GM18867 (cell line): ENCODE data around the gene LRRC18.

Experiments used
- ATAC-seq: cut with Tn5 transposase; IDR thresholded peaks from one replicate; pipeline ENCODE4 v1.9.1; 2021; ENCODE audit warnings: mild to moderate bottlenecking, moderate library complexity; ENCODE audit not compliant: unreplicated experiment

LRRC18 gene

DNA sequence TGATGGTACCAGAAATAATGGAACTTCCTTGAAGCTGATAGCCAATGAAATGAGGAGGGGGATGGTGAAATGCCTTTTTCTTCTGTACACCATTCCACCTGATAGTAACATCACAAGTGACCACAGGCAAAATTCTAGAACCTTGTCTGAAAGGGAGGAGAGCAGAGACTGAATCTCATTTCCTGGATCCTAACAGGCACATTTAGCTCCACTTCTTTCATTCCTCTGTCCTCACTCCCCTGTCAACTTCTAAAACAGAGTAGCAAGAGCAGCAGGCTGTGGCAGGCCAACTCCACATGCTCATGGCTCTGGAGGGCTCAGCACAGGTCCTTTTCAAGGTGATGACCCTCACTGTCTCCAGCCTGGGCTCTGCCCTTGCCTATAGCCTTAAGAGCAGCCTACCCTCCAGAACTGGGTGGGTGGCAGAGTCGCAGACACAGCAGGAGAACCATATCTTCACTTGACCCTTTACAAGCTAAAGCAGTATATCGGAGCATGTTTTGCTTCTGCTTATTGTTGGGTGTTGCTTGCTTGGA lies at the start of gene LRRC18:
Gene LRRC18 (minus strand): TSS at position 51 of the 536 bp plus-strand sequence. CDS start 25,685 bp downstream, outside the sequence.
- no peak for ATAC-seq

DNA sequence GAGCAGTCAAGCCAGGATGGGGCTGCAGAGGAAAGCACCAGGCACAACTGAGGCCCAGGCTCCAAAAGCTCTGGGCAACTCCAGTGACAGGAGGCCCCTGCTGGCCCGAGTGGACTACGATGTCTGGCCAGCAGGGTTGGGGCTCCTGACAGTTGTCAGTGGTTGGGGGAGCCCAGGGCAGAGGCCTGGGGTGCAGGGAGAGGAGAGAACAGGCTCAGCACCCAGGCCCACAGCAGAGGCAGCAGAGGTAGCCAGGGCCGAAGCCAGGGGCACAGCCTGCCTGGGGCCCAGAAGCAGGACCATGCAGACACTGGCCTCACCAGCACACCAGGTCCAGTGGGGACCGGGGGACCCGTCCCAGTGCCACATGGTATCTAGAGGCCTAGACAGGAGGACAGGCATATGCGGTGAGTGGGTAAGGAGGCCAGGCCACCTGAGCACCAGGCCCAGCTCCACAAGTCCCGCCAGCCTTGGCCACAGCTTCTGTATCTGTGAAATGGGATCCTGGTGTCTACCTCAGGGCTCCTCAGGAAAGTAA lies 46.0 kb upstream of the LRRC18 start:
- no peak for ATAC-seq

DNA sequence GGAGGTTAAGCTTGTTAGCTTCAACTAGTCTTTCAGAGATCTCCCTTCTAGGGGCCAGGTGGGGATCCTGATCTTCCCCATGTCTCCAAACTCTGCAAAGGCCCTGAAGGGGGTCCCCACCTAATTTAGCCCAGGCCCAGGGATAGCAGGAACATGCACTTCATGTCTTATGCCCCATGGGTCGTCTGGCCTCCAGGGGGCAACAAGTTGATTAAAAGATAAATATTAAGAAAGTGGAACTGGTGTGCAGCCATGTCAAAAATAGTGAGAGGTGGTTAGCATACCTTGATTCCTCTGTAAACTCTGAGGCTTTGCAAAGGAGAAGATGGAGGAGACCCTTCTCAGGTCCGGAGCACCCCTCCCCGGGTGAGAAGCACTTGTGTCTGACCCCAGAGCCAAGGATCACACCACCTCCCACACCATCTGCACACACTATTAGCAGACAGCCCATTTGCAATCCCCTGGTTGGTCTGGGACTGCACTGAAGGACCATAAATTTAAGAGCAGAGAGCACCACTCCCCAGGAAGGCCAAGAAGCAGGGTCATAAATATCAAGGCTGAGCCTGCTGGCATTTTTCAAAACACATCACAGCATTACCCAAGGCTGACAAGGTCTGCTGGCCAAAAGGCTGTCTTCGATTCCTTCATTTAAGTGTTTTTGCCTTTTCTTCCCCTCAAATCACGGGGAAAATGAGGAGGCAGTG lies 44.2 kb upstream of the LRRC18 start:
- ATAC-seq = no peak

DNA sequence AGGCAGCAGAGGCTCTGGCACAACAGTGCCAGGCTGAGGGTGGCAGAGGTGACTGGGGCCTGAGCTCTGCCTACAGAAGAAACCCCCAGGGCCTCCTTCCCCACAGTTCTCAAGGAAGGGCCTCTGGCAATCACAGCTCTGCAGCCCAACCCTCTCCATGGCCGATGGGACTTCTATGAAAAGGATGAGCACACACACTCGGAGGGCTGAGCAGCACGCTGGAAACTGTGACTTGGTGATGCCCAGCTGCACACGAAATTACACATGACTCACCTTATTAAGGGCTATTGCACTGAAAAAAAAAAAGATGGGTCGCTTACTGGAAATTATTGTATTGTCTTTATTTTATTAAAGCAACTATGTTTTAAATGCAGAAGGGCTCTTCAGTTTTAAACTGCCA lies 42.9 kb upstream of the LRRC18 start:
- no peak for ATAC-seq

DNA sequence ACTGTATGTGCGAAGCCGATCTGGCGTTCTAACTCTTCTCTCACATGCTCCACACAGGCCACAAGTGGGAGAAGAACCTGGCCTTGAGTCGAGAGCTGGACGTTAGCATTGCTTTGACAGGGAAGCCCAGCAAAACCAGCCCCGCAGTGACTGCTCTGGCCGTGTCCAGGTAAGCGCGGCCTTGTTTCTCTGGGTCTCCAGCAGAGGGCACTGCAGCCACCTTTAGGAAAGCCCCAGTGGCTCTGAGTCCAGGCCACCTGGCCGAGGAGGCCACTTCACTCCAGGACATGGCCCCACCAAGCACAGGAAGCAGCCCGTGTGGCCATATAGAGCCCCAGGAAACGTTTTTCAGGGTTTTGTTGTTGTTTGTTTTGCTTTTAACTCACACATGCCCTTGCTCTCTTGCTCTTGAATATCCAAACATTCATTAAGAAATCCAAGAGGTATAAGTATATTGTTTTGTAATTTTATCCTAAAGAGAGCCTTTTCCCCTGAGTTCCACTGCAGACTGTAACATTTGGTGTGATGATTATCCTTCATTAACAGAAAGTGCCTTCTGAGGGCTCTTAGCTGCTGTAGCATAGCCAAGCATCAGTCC lies 41.8 kb upstream of the LRRC18 start:
- ATAC-seq = no peak

DNA sequence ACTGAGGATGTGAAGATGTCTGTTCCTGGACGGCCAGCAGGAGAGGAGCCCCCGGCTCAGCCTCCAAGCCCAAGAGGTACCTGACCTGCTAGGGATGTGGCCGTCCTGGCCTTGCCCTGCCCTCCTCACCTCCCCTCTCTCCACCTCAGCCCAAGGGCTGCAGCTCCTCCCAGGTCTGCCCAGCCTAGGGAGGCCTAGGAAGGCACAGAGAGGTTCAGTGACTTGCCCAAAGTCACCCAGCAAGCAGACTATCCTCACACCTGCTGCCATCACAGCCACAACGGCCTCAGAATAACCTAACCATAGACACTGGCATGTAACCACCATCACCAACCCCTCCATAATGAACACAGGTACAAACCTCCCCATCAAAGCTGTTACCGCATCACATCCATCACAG lies 38.7 kb upstream of the LRRC18 start:
- no peak for ATAC-seq

DNA sequence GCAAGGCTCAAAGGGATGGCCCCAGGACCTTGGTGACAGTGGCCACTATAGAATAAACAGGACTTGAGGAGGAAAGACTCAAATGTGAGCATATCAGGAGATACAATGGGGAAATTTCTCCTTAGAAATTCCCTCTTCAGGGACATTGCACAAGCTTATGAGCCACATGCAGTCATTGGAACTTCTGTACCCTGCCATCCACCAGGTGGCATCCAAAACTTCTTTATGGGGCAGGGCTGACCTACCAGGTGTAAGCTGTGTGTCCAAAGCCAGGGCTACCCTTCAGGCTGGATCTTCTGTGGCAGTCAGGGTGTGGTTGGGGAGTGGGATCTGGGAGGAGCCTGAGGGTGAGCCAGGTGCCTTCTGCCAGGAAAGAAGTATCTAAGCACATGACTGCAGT lies 36.6 kb upstream of the LRRC18 start:
- no peak for ATAC-seq

DNA sequence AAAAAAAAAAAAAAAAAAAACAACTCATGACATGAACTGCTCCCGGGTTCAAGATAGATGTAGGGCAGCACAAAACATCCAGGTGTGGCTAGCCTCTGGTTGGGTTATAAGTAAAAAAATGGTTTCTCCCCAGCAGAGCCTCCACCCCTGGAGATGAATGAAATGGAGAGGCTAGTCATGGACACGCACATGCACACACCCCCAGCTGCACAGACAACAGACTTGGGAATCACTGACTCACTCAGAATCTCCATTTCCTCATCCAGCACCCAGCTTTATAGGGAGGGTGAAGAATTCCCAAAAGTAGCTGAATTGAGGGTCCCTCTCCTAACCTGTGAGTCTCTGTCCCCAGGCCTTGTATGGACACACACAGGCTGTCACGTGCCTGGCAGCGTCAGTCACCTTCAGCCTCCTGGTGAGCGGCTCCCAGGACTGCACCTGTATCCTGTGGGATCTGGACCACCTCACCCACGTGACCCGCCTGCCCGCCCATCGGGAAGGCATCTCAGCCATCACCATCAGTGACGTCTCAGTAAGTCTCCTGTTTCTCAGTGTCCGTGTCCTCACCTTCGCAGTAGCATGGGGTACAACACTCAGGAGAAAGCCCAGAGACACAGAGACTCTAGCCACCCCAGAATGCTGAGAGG lies 35.0 kb upstream of the LRRC18 start:
- no peak for ATAC-seq

DNA sequence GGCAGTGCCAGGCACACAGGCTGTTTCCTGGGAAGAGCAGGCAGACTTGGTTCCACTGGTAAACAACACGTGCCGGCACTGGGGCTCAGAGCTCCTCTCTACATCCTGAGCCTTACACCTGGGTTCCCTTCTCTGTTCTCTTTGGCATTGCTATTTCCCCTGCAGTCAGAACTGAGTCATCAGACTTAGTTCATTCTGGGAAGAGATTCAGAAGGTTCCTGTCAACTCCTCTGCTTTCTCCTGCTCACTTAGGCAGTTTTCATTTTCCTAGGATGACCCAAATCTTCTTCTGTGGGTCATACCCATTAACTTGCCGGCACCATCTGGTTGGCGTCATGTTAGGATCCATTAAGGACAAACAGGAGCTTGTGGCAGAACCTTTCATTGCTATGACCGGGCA lies 33.4 kb upstream of the LRRC18 start:
- ATAC-seq = no peak

DNA sequence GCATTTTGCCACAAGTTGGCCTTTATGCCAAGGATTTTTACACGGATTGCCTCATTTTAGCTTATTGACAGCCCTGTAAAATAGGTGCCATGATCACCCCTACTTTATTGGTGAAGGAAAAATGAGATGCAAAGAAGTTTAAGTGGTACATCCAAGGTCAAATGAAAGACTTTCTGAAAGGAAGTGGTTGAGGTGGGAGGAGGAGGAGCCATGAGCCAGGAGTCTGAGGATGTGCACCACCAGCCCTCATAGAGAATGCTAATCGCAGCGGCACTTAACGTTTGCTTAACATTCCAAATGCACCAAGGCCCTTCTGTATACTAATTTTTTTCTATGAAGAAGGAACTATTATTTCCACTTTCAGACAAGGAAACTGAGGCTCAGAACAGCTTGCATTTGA lies 31.0 kb upstream of the LRRC18 start:
- no peak for ATAC-seq

DNA sequence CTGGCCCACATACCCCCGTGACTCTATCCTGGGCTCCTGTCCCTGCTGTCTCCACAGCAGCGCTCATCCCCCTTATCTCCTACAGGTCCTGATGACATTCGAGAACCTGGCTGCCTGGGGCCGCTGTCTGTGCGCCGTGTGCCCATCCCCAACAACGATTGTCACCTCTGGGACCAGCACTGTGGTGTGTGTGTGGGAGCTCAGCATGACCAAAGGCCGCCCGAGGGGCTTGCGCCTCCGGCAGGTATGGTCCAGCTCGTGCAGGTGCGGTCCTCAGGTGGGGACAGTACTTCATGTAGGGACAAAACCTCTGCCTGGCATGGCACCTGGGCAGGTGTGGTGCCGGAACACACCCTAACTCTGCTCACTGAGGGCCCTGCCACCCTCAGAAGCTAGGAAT lies 30.4 kb upstream of the LRRC18 start:
- no peak for ATAC-seq

DNA sequence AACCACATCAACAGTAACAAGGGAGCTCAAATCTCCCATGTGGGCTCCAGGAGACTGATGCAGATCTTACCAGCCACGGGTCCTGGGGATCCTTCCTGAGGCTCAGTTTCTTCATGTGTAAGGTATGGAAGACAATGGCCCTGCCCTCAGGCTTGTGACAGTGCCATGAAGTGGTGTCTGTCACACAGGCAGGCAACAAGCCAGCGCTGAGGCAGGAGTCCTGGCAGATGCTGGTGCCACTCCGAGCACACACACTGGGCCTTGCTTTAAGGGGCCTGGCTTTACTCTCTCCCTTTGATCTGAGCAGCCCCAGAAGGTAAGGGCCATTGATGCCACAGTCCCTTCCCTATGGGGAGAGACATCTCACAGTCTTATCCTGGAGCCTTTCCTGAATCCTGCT lies 28.4 kb upstream of the LRRC18 start:
- no peak for ATAC-seq

DNA sequence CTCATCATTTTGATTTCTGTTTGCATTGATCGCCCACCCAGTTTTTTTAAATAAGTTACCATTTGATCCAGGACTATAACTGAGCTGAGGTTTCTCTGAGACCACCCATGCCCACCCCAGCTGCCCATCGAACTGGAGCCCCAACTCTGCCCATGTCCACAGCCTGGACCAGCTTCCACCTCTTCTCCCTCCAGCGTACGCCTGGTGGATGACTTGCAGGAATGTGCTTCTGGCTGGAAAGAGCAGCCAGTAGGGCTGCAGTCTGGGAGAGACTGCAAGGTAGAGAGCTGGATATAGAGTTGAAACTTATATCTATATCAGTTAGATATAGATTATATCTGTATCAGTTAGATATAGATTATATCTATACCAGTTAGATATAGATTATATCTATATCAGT lies 25.8 kb upstream of the LRRC18 start:
- no peak for ATAC-seq

DNA sequence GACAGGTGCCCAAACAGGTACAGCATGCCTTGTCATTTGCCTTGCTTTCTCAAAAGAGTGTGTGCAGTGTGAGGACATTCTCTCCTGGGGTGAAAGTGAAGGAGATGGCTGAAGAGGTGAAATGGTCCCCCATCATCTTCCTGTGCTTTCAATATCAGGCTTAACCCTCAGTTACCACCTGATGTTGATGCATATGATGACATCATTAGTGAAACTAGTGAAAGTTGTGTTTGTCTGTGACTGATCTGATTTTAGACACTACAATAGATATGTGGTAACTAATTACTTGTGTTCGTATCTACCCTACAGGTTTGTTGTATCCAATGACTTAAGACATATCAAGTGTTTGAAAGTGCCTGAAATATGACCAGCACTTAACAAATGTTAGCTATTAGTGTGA lies 24.4 kb upstream of the LRRC18 start:
- ATAC-seq = no peak

DNA sequence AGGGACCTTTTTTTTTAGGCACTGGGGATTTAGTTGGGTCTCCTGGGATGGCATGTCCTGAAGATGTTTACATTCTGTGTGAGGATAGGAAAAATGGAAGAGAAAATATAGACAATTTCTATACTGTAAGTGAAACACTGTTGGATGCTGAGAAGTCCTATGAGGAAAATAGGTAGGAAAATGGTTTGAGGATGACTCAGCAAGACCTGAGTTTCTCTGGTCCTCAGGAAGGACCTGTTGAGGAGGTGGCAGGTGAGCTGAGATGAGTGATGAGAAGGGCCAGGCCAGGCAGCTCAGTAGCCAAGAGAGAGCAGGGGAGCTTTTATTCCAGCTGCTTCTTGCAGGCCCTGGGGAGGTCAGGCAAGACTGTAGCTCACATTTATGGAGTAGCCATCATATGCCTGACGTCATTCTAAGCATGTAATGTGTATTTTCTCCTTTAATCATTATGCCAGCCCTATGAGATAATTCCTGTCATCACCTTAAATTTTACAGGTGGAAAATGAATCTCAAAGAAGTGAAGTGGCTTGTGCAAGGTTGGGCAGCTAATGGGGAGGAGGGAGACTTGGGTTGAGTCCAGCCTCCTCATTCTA lies 19.1 kb upstream of the LRRC18 start:
- no peak for ATAC-seq

DNA sequence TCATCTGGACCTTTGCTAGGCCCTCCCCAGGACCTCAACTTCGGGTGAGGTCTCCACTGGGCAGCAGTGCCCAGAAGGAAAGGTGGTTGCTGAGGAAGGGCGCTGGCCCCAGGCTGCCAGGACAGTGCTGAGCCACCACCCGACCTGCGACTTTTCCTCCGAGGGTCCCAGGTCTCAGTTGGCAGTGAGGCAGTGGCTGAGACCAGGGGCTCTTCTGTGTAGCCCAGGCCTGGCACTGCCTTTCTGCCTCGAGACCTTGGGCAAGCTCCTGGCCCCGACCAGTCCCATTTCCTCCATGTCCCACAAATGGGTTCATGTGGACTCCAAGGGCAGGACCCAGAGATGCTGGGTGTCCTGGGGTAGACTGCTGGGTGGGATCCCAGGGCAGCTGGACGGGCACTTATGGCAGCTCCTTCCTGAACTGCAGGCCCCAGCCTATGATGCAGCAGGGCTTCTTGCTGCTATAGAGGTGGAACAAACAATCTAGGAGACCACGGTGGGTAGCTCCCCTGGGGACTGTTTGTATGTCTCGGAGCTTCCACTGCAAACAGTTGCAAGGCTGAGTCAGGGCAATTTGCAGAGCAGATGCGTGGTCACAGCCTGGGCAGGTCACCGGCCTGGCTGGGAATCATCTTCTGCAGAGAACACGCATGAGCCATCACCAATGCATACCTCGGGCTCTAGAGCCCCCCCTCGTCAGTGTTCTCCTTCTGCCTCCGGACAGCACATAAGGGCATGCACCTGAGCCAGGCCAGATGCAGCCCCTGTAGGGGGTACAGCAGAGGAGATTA lies 17.9 kb upstream of the LRRC18 start:
- no peak for ATAC-seq

DNA sequence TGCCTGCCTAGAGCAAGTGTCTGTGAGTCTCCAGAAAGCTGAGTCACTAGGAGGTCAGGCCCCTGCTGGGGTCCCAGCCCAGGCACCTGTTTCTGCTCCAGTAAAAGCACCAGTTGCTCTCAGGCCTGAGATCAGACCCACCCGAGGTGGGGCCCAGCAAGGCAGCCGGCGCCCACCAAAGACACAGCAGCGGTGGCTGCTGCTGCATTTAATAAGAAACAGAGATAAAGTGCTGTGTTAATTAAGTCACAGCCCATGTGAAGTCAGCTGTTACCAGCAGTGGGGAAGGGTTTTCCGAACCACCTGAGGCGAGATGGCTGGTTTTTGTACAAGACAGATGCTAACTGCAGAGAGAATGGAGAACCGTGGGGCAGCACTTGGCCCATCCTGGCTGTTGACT lies 12.1 kb upstream of the LRRC18 start:
- ATAC-seq = no peak

DNA sequence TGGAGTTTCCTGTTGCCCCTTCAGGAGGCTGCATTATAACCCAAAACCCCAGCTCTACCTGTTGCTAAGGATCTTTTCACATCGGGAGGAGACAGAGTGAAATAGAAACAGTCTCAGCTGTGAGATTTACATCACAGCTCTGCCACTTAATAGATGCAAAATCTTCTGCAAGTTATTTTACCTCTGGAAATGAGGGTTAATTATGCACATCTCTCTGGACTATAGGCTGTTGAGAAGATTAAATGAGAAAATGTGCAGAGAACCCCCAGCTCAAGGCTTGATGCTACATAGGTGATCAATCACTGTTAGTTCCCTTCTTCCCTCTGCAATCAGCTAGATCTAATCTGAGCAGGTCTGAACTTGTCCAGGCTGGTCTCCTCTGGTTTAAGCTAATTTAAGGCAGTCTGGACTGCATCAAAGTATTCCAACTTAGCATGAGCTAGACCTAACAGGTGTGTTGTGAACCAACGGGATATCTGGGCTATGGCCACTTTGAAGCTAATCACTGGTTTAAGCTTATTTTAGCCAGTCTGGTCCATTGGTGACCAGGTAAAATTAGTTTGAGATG lies 8.9 kb upstream of the LRRC18 start:
- no peak for ATAC-seq

DNA sequence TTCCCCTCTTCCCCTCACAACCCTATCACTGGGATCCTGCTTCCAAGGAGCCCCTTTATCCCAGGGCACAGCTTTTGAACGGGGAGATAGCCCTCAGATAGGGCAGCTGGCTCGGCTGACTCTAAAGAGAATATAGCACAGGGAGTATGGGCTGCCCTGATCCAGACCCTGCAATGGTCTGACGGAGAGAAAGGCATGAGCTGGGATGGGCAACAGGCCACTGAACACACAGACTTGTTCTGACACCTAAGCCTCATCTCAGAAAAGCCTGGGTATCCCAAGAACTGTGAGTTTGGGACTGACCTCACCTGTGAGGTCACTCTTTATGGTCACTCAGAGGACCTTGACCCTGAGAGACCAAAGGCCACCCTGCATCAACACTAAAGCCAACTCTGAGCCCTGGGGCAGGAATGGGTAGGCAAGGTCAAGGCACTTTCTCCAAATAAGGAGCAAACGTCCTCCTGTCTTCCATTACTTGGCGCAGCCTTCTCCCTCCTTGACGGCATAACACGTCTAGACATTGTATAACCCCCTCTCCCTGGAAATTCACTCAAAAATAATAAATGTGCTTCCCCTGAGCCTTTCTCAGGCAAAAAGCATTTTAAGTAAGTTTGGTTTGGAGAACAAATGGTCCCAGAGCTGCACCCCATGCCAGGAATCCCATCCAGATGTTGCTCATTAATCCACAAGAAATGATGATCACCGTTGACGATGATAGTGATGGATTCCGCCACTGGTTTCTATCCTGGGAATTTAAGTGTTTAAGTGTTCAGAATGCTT lies 8.2 kb upstream of the LRRC18 start:
- ATAC-seq = no peak
